BJ (cell line): ENCODE data around the gene PARD3B. TPM values are rescaled to one million over a fixed set of nuclear protein-coding genes. Genes with fewer than 3 reads are reported as not detected.

ENCODE experiments used
- CTCF ChIA-PET: fragments of 350-600 bp; formaldehyde crosslinking; extraction: SDS; loops from one replicate; lab custom pipeline; 2021; ENCODE audit warnings: antibody characterized with exemption, inconsistent platforms; lab: Yijun Ruan, JAX
- POLR2A ChIA-PET: fragments of 300-600 bp; sonication (Branson Sonifier 250); formaldehyde crosslinking; extraction: SDS; loops from one replicate; lab custom pipeline; 2021; ENCODE audit warnings: antibody characterized with exemption; lab: Charles Lee
- DNase-seq: peaks from one replicate; pipeline ENCODE4 v3.0.0-alpha.2; 2011; ENCODE audit warnings: low read depth
- H3K27me3 ChIP-seq: 2 replicates; pipeline ENCODE4 v1.6.0; 2011; ENCODE audit warnings: low read length; ENCODE audit not compliant: control insufficient read depth, insufficient read depth
- H3K36me3 ChIP-seq: 2 replicates; pipeline ENCODE4 v1.5.1; 2011; ENCODE audit warnings: low read length; ENCODE audit not compliant: control insufficient read depth, insufficient read depth
- H3K4me3 ChIP-seq: 2 replicates; pipeline ENCODE4 v1.5.1; 2011; ENCODE audit warnings: low read depth, mild to moderate bottlenecking, control low read depth, low read length
- polyA plus RNA-seq: library from polyadenylated mRNA; depleted of rRNA; stranded (reverse); fragments of >200 nt; gene quantifications from 2 replicates; pipeline ENCODE4 v1.2.3, GENCODE V29; 2011
- TF ChIP-seq, protein P1 (sequence below): IDR thresholded peaks from 2 replicates; pipeline ENCODE4 v1.5.1; 2011; ENCODE audit warnings: low read depth, mild to moderate bottlenecking, control low read depth, inconsistent platforms, low read length, moderate library complexity; ENCODE audit not compliant: insufficient read depth

The PARD3B gene
- polyA plus RNA-seq, 1 experiment, result 7.1 TPM

DNA sequence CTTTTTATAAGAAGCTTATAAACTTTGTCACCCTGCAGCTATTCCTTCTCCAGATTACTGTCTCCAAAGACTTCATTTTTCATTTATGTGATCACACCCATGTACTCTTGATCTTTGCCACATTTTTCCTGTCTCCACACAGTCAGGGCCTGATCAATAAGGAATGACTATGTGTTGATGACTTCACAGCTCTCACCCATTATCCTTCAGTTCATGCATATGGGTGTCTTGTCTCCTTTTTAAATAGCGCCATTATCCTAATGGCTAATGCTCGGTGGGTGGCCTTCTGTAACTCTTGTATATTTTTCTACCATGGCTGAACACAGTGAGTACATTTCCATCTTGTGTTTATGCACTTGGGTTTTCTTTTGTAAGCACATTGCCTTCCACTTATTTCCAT is 801.4 kb downstream of the PARD3B start:
- TF ChIP-seq, protein P1, sequence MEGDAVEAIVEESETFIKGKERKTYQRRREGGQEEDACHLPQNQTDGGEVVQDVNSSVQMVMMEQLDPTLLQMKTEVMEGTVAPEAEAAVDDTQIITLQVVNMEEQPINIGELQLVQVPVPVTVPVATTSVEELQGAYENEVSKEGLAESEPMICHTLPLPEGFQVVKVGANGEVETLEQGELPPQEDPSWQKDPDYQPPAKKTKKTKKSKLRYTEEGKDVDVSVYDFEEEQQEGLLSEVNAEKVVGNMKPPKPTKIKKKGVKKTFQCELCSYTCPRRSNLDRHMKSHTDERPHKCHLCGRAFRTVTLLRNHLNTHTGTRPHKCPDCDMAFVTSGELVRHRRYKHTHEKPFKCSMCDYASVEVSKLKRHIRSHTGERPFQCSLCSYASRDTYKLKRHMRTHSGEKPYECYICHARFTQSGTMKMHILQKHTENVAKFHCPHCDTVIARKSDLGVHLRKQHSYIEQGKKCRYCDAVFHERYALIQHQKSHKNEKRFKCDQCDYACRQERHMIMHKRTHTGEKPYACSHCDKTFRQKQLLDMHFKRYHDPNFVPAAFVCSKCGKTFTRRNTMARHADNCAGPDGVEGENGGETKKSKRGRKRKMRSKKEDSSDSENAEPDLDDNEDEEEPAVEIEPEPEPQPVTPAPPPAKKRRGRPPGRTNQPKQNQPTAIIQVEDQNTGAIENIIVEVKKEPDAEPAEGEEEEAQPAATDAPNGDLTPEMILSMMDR, result no peak
- H3K36me3 ChIP-seq, result no peaks in the 10 kb centered on the region
- CTCF ChIA-PET, result interaction anchor here (1.9 kb wide), 1 partner anchor 12 kb away, joined by 4 read pairs; no protein-coding TSS in a partner anchor
- POLR2A ChIA-PET, result no interaction called here
- no peaks in the 10 kb centered on the region for H3K27me3 ChIP-seq
- DNase-seq, result no peak
- H3K4me3 ChIP-seq, result no peak overlapping the region

DNA sequence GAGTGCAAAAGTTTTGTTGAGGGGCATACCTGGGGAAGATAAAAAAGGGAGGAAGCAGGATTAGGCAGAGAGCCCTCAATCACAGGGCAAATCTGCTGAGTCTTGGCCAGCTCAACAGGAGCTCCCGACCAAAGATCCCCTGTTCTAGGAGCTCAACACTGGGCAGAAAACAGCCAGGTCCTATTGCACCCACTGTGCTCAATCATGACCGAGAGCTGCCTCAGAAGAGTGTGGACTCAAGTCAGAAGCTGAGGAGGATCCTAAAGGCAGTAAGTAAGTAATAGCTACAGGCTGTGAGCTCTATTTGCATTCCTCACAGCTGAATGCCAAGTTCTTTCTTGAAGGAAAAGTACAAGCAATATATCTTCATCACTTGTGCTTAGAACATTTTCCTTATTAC is 802.6 kb downstream of the PARD3B start:
- no peak for DNase-seq
- no peaks in the 10 kb centered on the region for H3K27me3 ChIP-seq
- no peak overlapping the region for H3K4me3 ChIP-seq
- CTCF ChIA-PET, result interaction anchor here (1.1 kb wide), 1 partner anchor 9 kb away, joined by 4 read pairs; no protein-coding TSS in a partner anchor
- POLR2A ChIA-PET, result no interaction called here
- TF ChIP-seq, protein P1, result no peak
- no peaks in the 10 kb centered on the region for H3K36me3 ChIP-seq

DNA sequence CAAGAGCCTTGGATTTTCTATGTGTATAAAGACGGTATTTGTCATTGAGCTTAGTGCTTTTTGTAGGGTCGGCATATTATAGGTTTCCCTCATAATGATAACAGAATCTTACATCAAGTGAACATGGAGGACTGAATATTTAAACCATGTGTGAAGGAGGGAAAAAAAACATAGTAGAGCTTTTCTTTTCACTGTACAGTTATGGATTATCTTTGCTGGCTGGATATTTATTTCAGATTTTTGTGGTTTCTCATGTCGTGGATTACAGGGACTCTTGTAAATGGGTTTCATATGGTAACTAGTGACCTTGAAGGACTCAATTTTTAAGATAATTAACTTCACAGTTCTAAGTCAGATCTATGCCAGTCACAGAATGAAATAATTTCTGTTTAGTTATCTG is 806.8 kb downstream of the PARD3B start:
- Histone ChIP-seq H3K4me3 (no peak overlapping the region), H3K36me3 (no peaks in the 10 kb centered on the region), H3K27me3 (no peaks in the 10 kb centered on the region)
- TF ChIP-seq, protein P1, result no peak
- CTCF ChIA-PET, result interaction anchor here (0.6 to 1.4 kb wide), 3 partner anchors 43 to 531 kb away, joined by 3 to 4 read pairs (median 3); no protein-coding TSS in a partner anchor
- POLR2A ChIA-PET, result no interaction called here
- no peak for DNase-seq

DNA sequence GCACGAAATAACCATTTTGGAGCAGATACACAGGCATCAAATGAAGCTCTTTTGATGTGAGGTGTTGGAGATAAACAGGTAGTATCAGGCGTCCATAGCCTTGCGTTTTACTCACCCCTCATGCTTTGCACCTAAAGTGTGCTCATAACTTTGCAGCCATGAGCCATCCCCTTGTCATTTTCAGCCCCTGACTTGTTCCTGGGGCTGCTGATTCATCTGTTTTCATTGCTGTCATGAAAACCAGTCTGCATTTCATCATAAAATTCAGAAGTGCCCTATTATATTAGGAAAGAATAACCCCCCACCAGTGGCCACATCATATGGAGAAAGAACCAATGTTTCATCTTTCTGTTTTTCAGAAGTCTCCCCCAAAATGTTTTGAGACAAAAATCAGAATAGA is 807.3 kb downstream of the PARD3B start:
- DNase-seq, result no peak
- Histone ChIP-seq H3K27me3 (no peaks in the 10 kb centered on the region), H3K4me3 (no peak overlapping the region), H3K36me3 (no peaks in the 10 kb centered on the region)
- CTCF ChIA-PET, result interaction anchor here (0.6 to 1.4 kb wide), 2 partner anchors 43 to 531 kb away, joined by 3 to 4 read pairs; no protein-coding TSS in a partner anchor
- TF ChIP-seq, protein P1, result no peak
- POLR2A ChIA-PET, result no interaction called here

DNA sequence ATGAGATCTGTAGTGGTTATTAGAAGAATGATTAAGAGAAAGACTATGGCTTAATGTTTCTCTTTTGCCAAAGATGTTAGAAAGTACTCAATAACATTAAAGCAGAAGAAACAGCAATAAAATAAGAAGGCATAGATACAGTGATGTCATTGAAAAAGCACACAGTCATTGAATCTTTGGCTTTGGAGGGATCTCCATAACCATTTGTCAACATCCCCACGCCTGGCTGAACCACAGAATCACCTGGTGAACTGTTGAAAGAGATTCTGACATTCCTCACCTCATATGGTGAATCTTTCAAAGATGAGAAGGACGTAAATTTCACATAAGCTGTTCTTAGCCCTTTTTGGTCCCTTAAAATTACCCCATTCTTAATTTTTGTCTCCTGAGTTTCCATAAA is 812.5 kb downstream of the PARD3B start:
- Histone ChIP-seq H3K27me3 (no peaks in the 10 kb centered on the region), H3K36me3 (no peaks in the 10 kb centered on the region), H3K4me3 (no peak overlapping the region)
- TF ChIP-seq, protein P1, result no peak
- no peak for DNase-seq
- POLR2A ChIA-PET, result no interaction called here
- CTCF ChIA-PET, result interaction anchor here (1.1 kb wide), 1 partner anchor 11 kb away, joined by 4 read pairs; no protein-coding TSS in a partner anchor
